ENCODE measurements around the gene ACOX3.

Gene ACOX3

DNA sequence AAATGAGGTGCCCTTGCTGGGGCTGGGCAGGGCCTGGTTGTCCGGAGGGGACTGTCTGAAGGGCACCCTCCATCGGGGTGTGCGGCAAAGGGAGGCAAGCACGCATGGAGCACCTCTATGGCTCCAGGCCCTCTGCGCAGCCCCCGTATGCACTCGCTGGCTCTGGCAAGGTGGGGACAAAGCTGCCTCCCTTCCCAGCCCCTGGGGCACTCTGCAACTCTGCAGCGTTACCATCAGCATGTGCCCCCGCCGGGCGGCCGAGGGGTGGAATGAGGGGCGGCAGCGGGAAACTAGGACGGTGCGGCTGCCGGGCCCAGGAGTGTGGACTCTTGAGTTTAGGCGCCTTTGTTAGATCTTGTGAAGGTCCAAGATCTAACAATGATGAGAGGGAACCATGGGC is 26.5 kb upstream of the ACOX3 start:
- no peak for DNase-seq

GRCh38 chr4:8465615-8466611 is 25.4 kb upstream of the ACOX3 start:
- DNase-seq: no peak

- DNase-seq: no peak
Observed at GRCh38 chr4:8464381-8464780, 23.9 kb upstream of the ACOX3 start.

- DNase-seq: no peak
Observed at GRCh38 chr4:8463811-8464210, 23.3 kb upstream of the ACOX3 start.

- no peak for DNase-seq
Observed at GRCh38 chr4:8461616-8462015, 21.1 kb upstream of the ACOX3 start.

GRCh38 chr4:8461086-8461485 is 20.6 kb upstream of the ACOX3 start:
- DNase-seq: no peak

DNA sequence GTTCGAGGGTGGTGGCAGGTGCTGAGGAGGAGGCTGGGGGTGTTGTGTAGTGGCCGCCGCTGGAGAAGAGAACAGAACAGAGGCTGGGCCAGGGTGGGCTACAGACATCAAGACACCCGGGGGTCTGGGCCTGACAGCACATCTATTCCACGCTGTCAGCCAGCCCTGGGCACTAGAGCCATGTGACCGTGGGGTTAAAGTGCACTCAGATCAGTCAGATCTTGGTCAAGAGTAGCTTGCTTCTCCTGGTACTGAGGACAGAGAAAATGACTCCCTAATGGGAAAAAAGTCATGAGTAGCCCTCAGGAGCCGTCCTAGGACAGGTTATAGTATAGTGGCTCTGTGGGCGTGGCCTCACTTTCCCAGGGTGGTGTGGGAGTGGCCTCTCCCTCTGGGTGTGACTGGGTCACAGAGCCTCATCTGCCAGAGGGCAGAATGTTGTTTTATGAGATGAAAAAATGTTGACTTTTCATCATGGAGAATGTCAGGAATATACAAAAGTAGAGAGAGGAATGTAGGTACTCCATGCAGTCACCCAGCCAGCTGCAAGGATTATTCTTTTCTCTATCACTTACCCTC is 19.4 kb upstream of the ACOX3 start:
- DNase-seq: no peak

DNA sequence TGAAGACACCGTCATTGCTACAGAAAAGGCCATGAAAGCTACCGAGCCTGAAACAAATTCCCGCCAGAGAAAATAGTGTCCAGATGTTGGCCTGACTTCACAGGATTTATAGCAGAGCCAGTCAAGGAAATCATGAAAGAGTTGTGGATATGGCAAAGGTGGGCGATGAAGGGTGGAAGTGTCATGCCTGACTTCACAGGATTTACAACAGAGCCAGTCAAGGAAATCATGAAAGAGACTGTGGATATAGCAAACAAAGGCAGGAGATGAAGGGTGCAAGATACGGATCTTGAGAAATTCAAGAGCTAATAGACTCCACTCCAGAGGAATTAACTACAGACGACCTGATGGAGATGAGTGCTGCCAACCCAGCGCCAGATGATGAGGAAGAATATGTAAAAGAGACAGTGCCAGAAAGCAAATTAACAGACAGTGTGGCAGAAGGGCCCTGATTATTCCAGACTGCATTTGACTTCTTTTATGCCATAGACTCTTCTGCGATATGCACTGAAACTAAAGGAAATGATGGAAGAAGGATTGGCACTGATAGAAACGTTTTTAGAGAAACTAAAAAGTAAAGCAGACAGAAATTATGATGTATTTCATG is 17.2 kb upstream of the ACOX3 start:
- DNase-seq: no peak

DNA sequence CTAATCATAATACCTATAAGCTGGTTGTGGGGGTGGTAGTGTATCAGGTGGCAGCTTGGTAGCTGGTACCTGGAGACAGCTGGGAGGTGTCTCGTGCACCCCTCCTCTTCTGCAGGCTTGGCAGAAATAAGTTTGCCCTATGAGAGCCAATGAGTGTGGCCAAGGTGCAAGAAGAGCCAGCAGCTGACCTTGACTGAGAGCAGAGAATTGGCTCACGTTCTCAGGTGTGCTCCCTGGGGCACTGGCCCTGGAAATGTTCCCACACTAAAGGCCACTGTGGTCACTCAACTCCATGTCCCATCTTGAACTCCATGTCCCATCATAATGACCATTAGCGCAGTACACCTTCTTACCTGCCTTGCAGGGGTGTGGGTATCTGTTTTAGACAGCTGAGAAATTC is 13.4 kb upstream of the ACOX3 start:
- DNase-seq: no peak

DNA sequence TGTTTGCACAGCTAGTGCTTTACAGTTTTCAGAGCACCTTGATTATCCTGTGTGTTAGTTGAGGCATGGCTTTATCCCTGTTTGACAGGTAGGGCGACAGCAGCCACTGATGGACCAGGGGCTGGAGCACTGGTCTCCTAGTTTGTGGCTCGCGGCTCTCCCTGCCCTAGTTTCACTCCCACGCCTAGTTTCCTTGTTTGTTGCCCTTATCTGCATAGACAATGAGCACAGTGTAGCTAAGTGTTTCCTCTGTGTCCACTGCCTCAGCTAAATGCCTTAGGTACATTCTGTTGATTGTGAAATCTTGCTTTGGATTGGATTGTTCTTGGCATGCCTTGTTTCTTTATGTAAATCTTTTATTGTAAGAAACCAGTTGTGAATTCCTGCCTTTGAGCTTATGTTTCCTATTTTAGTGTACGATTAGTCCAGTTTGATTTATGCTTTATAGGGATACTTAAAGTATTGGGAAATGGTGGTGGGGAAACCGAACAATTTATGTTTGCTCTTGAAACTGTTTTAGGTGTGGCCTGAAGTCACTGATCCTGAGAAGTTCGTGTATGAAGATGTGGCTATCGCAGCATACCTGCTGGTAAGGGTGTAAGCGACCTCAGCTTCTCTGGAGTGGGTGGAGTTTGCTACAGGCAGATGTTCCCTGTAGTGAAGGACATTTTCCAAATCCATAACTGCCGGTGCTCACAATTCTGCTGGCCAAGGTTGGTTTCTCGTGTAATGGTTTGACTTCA is 11.1 kb upstream of the ACOX3 start:
- DNase-seq: no peak

GRCh38 chr4:8446122-8446521 is 5.6 kb upstream of the ACOX3 start:
- DNase-seq: no peak

DNA sequence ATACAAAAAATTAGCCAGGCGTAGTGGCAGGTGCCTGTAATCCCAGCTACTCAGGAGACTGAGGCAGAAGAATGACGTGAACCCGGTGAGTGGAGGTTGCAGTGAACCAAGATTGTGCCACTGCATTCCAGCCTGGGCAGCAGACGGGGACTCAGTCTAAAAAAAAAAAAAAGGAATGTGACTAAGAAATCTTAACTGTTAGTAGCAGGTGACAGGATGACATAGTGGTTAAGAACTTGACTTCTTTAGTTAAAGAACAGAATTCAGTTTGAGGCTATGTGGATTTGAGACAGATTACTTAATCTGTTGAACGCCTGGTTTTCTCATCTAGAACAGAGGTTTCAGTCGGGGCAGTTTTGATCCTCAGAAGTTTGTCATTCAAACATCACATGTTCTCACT is 3.3 kb upstream of the ACOX3 start:
- DNase-seq: no peak

- no peak for DNase-seq
Observed at GRCh38 chr4:8442596-8443358, 2.3 kb upstream of the ACOX3 start.

DNA sequence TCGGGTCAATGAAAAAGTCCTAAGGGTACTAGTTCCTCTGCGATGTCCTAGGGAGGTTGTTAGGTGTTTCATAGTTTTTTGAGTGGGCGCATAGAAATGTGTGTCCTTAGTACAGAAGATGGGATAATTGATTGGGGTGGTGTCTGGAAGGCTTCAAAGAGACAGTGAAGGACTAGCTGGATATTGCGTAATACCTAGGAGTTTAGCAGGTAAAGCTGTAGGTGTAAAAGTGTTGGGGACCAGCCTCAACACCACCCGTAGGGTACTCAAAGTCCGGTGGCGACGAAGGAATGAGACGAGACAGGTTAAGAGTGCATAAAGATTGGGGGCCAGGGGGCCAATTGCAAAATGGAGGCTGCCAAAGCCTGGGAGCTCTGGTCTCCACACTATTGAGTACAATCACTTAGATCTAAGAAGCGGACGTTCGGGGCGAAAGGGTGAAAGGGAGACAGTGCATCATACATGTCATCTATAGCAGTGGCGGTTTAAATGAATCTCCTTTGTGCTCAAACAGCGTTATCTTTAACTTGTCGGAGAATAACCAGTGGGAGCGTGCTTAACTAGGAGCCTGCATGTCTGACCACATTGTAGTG is 1.1 kb upstream of the ACOX3 start:
- no peak for DNase-seq

GRCh38 chr4:8439914-8440491 is 520 bp downstream of the ACOX3 start:
- DNase-seq: no peak

DNA sequence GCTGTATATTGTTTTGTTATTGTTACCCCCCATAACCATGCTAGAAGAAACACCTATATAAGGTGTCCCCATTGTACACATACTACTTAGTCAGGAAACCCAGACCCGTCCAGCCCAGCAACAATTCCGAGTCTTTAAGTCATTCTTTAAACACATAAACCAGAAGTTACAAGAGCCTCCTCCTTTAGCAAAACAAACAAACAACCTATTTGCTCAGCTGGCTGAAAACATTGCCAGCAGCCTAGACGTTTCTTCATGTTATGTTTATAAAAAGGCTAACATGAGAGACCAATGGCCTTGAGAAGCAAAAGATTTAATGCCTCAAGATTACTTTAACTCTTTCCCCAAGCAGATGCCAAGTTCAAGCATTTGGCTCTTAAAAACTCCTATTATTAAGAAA is 1.4 kb downstream of the ACOX3 start:
- DNase-seq: no peak

- DNase-seq: no peak
Observed at GRCh38 chr4:8438743-8439142, 1.8 kb downstream of the ACOX3 start.

- DNase-seq: no peak
Observed at GRCh38 chr4:8437281-8437680, 3.2 kb downstream of the ACOX3 start.

DNA sequence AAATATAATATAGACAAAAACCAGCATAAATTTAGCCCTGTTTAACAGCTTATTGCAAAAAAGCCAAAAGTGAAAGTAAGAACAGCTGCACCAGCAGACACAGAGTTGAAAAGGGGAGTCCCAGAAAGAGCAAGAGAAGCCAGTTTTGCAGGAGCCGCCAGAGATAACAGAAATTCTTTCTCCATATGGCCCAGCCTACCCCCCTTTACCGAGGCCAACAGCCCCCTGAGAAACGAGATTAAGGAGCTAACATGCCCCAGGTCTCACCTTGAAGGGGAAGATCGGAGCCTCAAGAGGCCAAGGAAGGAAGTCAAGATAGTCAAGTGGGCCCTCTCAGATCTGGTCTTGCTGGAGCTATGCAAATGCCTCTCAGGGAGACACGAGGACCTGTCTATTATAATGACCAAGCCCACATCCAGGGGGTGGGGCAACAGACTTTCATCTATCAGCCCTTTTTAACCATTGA is 4.8 kb downstream of the ACOX3 start:
- DNase-seq: peak; percentile 23

GRCh38 chr4:8434251-8435073 is 6.1 kb downstream of the ACOX3 start:
- no peak for DNase-seq

GRCh38 chr4:8433136-8433535 is 7.4 kb downstream of the ACOX3 start:
- DNase-seq: no peak
